HCT116 (cell line): ENCODE measurements around the gene TMEM131. TPM values are rescaled to one million over a fixed set of nuclear protein-coding genes. Genes with fewer than 3 reads are reported as not detected.

Experiments
- ATAC-seq: fragments of 200-7000 bp; cut with Tn5 transposase; 2 replicates; pipeline ENCODE4 v1.9.1; 2020; ENCODE audit warnings: mild to moderate bottlenecking, moderate library complexity
- BruUV-seq: library from RNA; stranded (reverse); fragments of 400-500 nt; replicated peaks from 2 replicates; lab custom pipeline; 2021; lab: Mats Ljungman, UMichigan
- CTCF ChIA-PET: fragments of 300-600 bp; sonication (Branson Sonifier 250); formaldehyde crosslinking; loops from one replicate; lab custom pipeline; 2021; ENCODE audit warnings: antibody characterized with exemption; lab: Charles Lee
- POLR2A ChIA-PET: fragments of 300-600, 350-600 bp; sonication (Branson Sonifier 250); formaldehyde crosslinking; loops from one replicate; lab custom pipeline; 2021; ENCODE audit warnings: antibody characterized with exemption; lab: Charles Lee
- RAD21 ChIA-PET, 2 experiments: fragments of 300-600 bp; sonication (Branson Sonifier 250); formaldehyde crosslinking; loops; one replicate each; lab custom pipeline; 2023; ENCODE audit warnings: low total read pairs in 2 of 2; ENCODE audit not compliant: uncharacterized antibody in 2 of 2, unreplicated experiment in 2 of 2, low non-redundant PET in 1 of 2; lab: Charles Lee
- DNase-seq: peaks from one replicate; pipeline ENCODE4 v3.0.0-alpha.2; 2010; ENCODE audit warnings: low read depth, low spot score
- H2AFZ ChIP-seq: fragments of 200-600 bp; shearing (Covaris generic), sonication (generic); 2 replicates; pipeline ENCODE4 v1.6.1; 2017; ENCODE audit warnings: low read depth, mixed run types, mixed read lengths, antibody characterized with exemption, low read length; ENCODE audit not compliant: poor library complexity, severe bottlenecking
- H3K27ac ChIP-seq: 2 replicates; pipeline ENCODE4 v1.5.1; 2012; ENCODE audit warnings: low read depth, low read length
- H3K27me3 ChIP-seq: fragments of 200-600 bp; sonication (generic); 2 replicates; pipeline ENCODE4 v1.6.1; 2016; ENCODE audit warnings: mixed run types, low read length, mixed read lengths; ENCODE audit not compliant: insufficient read depth
- H3K36me3 ChIP-seq, 2 experiments: fragments of 200-500 bp in 1 of 2; fragments of 200-600 bp in 1 of 2; sonication (Bioruptor generic) in 1 of 2; sonication (generic) in 1 of 2; 2 replicates each; pipeline versions ENCODE4 v1.5.1 to v1.6.1; 2014 to 2016; ENCODE audit warnings: low read length in 2 of 2, inconsistent platforms in 1 of 2, mixed read lengths in 1 of 2, mixed run types in 1 of 2; ENCODE audit not compliant: insufficient read depth in 2 of 2, control insufficient read depth in 1 of 2
- H3K4me1 ChIP-seq, 2 experiments: fragments of 200-600 bp in 1 of 2; sonication (generic) in 1 of 2; 2 replicates each; pipeline versions ENCODE4 v1.5.1 to v1.6.1; 2012 to 2017; ENCODE audit warnings: low read length in 2 of 2, inconsistent platforms in 1 of 2, mild to moderate bottlenecking in 1 of 2, mixed read lengths in 1 of 2, mixed run types in 1 of 2, moderate library complexity in 1 of 2; ENCODE audit not compliant: insufficient read depth in 2 of 2, control insufficient read depth in 1 of 2
- H3K4me2 ChIP-seq: fragments of 200-600 bp; sonication (generic); 2 replicates; pipeline ENCODE4 v1.6.1; 2017; ENCODE audit warnings: mixed run types, low read length, mixed read lengths
- H3K4me3 ChIP-seq, 2 experiments: fragments of 200-600 bp in 1 of 2; sonication (generic) in 1 of 2; replicated peaks in 1 of 2; 2 replicates each; pipeline ENCODE4 v1.5.1; 2011 to 2016; ENCODE audit warnings: low read length in 2 of 2, control low read depth in 1 of 2, low read depth in 1 of 2, mild to moderate bottlenecking in 1 of 2, mixed read lengths in 1 of 2, mixed run types in 1 of 2
- H3K79me2 ChIP-seq: fragments of 200-600 bp; sonication (generic); 2 replicates; pipeline ENCODE4 v1.6.1; 2017; ENCODE audit warnings: mild to moderate bottlenecking, mixed run types, low read length, moderate library complexity, mixed read lengths; ENCODE audit not compliant: insufficient read depth
- H3K9ac ChIP-seq: fragments of 200-600 bp; sonication (generic); 2 replicates; pipeline ENCODE4 v1.6.1; 2016; ENCODE audit warnings: low read length, mixed read lengths
- H3K9me2 ChIP-seq: fragments of 200-600 bp; sonication (generic), shearing (Covaris generic); 2 replicates; pipeline ENCODE4 v1.6.1; 2017; ENCODE audit warnings: mixed run types, mild to moderate bottlenecking, moderate library complexity; ENCODE audit not compliant: insufficient read depth
- H3K9me3 ChIP-seq, 2 experiments: fragments of 200-500 bp in 1 of 2; fragments of 200-600 bp in 1 of 2; sonication (Bioruptor generic) in 1 of 2; sonication (generic) in 1 of 2; 2 replicates each; pipeline ENCODE4 v1.6.1; 2014 to 2017; ENCODE audit warnings: low read length in 2 of 2, mixed read lengths in 2 of 2, inconsistent platforms in 1 of 2, low read depth in 1 of 2, mild to moderate bottlenecking in 1 of 2, mixed run types in 1 of 2, moderate library complexity in 1 of 2; ENCODE audit not compliant: control insufficient read depth in 1 of 2, insufficient read depth in 1 of 2
- H4K20me1 ChIP-seq: fragments of 200-600 bp; sonication (generic), shearing (Covaris generic); 2 replicates; pipeline ENCODE4 v1.6.1; 2017; ENCODE audit warnings: mixed run types, mild to moderate bottlenecking, moderate library complexity; ENCODE audit not compliant: insufficient read depth
- CBX3 ChIP-seq: IDR thresholded peaks from 2 replicates; pipeline ENCODE4 v1.6.1; 2012; ENCODE audit warnings: low read depth
- CEBPB ChIP-seq: IDR thresholded peaks from 2 replicates; pipeline ENCODE4 v1.6.1; 2012; ENCODE audit warnings: low read depth
- CTCF ChIP-seq, 3 experiments: fragments of 200-600 bp in 1 of 3; sonication (generic) in 1 of 3; IDR thresholded peaks in 2 of 3; conservative IDR thresholded peaks in 1 of 3; 2 replicates each; pipeline ENCODE4 v1.5.1; 2012 to 2017; ENCODE audit warnings: low read depth in 2 of 3, low read length in 2 of 3, antibody characterized with exemption in 1 of 3, borderline replicate concordance in 1 of 3, control low read depth in 1 of 3, mild to moderate bottlenecking in 1 of 3, mixed read lengths in 1 of 3, mixed run types in 1 of 3, moderate library complexity in 1 of 3; ENCODE audit not compliant: insufficient read depth in 1 of 3
- EGR1 ChIP-seq: IDR thresholded peaks from 2 replicates; pipeline ENCODE4 v1.6.1; 2012; ENCODE audit warnings: low read depth
- EZH2phosphoT487 ChIP-seq: fragments of 200-600 bp; IDR thresholded peaks from 2 replicates; pipeline ENCODE4 v1.6.1; 2018; ENCODE audit warnings: antibody characterized with exemption, borderline replicate concordance
- MAX ChIP-seq: IDR thresholded peaks from 2 replicates; pipeline ENCODE4 v1.6.1; 2012
- POLR2A ChIP-seq: IDR thresholded peaks from 2 replicates; pipeline ENCODE4 v1.7.0; 2011; ENCODE audit warnings: borderline replicate concordance; ENCODE audit not compliant: insufficient read depth, insufficient read length; ENCODE audit errors: extremely low read depth
- SIN3A ChIP-seq: IDR thresholded peaks from 2 replicates; pipeline ENCODE4 v1.6.1; 2012; ENCODE audit warnings: low read depth
- SP1 ChIP-seq: IDR thresholded peaks from 2 replicates; pipeline ENCODE4 v1.6.1; 2012; ENCODE audit warnings: low read depth
- ZBTB33 ChIP-seq: IDR thresholded peaks from 2 replicates; pipeline ENCODE4 v1.6.1; 2011; ENCODE audit warnings: mild to moderate bottlenecking, low read length, moderate library complexity; ENCODE audit not compliant: insufficient replicate concordance; ENCODE audit errors: extremely low read depth
- ZNF274 ChIP-seq: fragments of 200-500 bp; sonication (Bioruptor generic); IDR thresholded peaks from 2 replicates; pipeline ENCODE4 v1.6.1; 2014; ENCODE audit warnings: mild to moderate bottlenecking, low read depth, low read length, inconsistent platforms
- intact Hi-C: fragments of 100-400 bp; cut with micrococcal nuclease; formaldehyde crosslinking; loops from 2 replicates; pipeline ENCODE4 v1.10.0; 2022
- total RNA-seq: library from RNA; stranded (reverse); gene quantifications from one replicate; pipeline ENCODE4 v1.2.1, GENCODE V29; 2021; ENCODE audit not compliant: unreplicated experiment

TMEM131 gene
- total RNA-seq, 1 experiment from 2014 or later, result 51.5 TPM

GRCh38 chr2:97785818-97786217 is 209.9 kb downstream of the TMEM131 start:
- Histone ChIP-seq H3K9me2 (no peaks in the 10 kb centered on the region), H3K4me3 (no peak overlapping the region), H3K27ac (no peak overlapping the region), H3K4me1 (no peaks in the 10 kb centered on the region), H3K9me3 (no peaks in the 10 kb centered on the region), H3K36me3 (no peaks in the 10 kb centered on the region; a peak in 1 of 4 replicates), H4K20me1 (no peaks in the 10 kb centered on the region; the same call in 1 of the 2 replicates), H3K4me2 (no peak overlapping the region), H3K27me3 (no peaks in the 10 kb centered on the region), H3K79me2 (peaks cover 5% of the 10 kb centered on the region), H2AFZ (no peak overlapping the region), H3K9ac (no peak overlapping the region)
- RAD21 ChIA-PET, result no interaction called here
- POLR2A ChIA-PET, result no interaction called here
- TF ChIP-seq CBX3 (no peak), ZNF274 (no peak), MAX (no peak), CEBPB (no peak), SP1 (no peak), SIN3A (no peak), POLR2A (no peak), EGR1 (no peak), CTCF (IDR thresholded peaks at IDR 0.05 in 2 of 3, conservative IDR thresholded peaks at IDR 0.05 in 1 of 3; ENCODE audit: borderline replicate concordance in 1 of 3, insufficient read depth in 1 of 3, low read depth in 2 of 3, low read length in 2 of 3) (no peak), EZH2phosphoT487 (no peak), ZBTB33 (no peak)
- intact Hi-C loops, result no loop called here
- ATAC-seq (no peak), DNase-seq (no peak)
- no TSS peak for BruUV-seq
- CTCF ChIA-PET, result no interaction called here
